IPS-18c (cell line): ENCODE results near the gene SH3BGRL2.
"Not testable (repeated sequence)": the region's sequence is repeated elsewhere in the genome, so short reads cannot be mapped to it uniquely, and the experiment has no call there.

Experiments used
- H3K4me3 ChIP-seq: 2 replicates; pipeline ENCODE4 v1.7.0; 2013; ENCODE audit warnings: low read depth, mild to moderate bottlenecking, low read length, moderate library complexity; ENCODE audit not compliant: insufficient read depth
- H3K9me3 ChIP-seq: one replicate; pipeline ENCODE4 v1.6.1; 2013; ENCODE audit warnings: mild to moderate bottlenecking, low read length, moderate library complexity; ENCODE audit not compliant: control insufficient read depth, insufficient read depth

Gene SH3BGRL2

GRCh38 chr6:79670789-79671188 is 39.7 kb downstream of the SH3BGRL2 start:
- Histone ChIP-seq H3K4me3 (no peak overlapping the region), H3K9me3 (no peaks in the 10 kb centered on the region)

GRCh38 chr6:79671600-79672266 is 40.6 kb downstream of the SH3BGRL2 start:
- H3K9me3 ChIP-seq: no peaks in the 10 kb centered on the region
- H3K4me3 ChIP-seq: no peak overlapping the region

- H3K4me3 ChIP-seq: no peak overlapping the region
Observed at GRCh38 chr6:79672631-79673111, 41.5 kb downstream of the SH3BGRL2 start.

GRCh38 chr6:79673947-79674346 is 42.8 kb downstream of the SH3BGRL2 start:
- Histone ChIP-seq H3K4me3 (no peak overlapping the region), H3K9me3 (no peaks in the 10 kb centered on the region)

More at GRCh38 chr6:79672631-79673111, 41.5 kb downstream of the SH3BGRL2 start:
- H3K9me3 ChIP-seq: no peaks in the 10 kb centered on the region

- Histone ChIP-seq H3K4me3 (no peak overlapping the region), H3K9me3 (no peaks in the 10 kb centered on the region)
Observed at GRCh38 chr6:79676785-79677736, 45.9 kb downstream of the SH3BGRL2 start.

- H3K9me3 ChIP-seq, H3K4me3 ChIP-seq: not testable (repeated sequence)
Observed at GRCh38 chr6:79682682-79683081, 51.6 kb downstream of the SH3BGRL2 start.

DNA sequence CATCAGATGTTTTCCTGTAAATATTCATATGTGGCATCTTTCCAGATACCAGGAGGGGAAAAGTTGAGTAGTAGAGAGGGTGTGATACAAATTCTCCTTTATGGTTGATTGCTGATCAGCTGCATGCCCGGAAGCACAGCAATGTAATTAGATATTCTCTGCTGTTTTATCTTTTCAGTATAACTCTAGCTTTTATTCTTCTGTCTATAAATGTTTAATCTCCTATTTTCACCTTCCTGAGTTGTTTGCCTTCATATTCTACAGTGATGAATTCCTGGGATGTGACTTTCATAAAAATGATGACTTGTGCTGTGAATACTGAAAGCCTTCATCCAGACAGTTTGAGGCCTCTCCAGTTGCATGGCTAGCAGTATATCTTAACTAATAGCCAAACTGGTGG is 53.7 kb downstream of the SH3BGRL2 start:
- Histone ChIP-seq H3K9me3 (no peaks in the 10 kb centered on the region), H3K4me3 (no peak overlapping the region)

DNA sequence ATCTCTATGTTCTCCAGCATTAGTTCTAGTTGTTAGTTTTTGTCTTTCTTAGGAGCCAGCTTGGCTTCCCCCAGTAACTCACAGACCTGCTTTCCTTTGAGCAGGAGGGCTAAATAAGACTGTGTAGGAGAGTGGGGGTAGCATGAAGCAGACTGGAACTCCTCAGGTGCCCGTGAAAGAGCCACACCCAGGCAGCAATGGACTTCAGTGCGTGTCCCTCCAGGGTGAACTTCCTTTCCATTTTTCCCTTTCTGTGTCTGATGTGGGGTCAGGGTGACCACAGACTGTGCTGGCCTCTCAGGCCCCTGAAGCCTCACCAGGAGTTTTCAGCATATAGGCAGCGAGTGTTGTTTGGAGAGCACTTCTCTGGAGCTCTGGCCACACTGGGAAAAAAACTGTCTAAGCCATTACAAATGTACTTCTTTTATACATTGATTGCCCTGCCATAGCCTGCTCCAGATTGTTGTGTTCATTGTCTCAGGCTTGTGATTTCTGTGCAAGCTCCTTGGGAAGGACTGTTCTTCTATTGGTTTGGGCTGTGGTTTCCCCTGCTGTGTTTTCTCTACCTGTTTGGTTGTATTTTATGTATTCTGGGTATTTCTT is 55.7 kb downstream of the SH3BGRL2 start:
- H3K4me3 ChIP-seq: no peak overlapping the region
- no peaks in the 10 kb centered on the region for H3K9me3 ChIP-seq

DNA sequence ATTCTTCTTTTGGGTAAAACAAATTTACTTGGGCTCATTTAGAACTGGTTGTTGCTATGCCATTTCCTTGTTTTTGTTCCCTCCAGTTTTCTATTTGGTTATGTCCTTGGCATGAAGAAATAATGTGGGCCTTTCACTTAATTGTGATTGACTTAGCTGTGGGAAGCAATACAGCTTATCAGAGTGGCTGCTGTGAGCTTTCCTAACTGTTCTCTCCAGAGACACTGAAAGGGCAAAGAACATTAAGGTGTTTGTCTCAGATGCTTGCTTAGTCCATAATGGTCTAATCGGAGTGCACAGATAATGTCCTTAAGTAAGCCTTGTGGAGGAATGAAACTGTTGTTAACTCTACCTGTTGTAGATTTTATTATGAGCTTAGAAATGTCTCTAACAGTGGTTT is 56.6 kb downstream of the SH3BGRL2 start:
- H3K9me3 ChIP-seq: no peaks in the 10 kb centered on the region
- no peak overlapping the region for H3K4me3 ChIP-seq

GRCh38 chr6:79694156-79694555 is 63.0 kb downstream of the SH3BGRL2 start:
- H3K4me3 ChIP-seq: no peak overlapping the region

GRCh38 chr6:79694623-79695343 is 63.7 kb downstream of the SH3BGRL2 start:
- Histone ChIP-seq H3K9me3 (peaks cover 2% of the 10 kb centered on the region), H3K4me3 (no peak overlapping the region)

More at GRCh38 chr6:79694156-79694555, 63.0 kb downstream of the SH3BGRL2 start:
- H3K9me3 ChIP-seq: peaks cover 2% of the 10 kb centered on the region

DNA sequence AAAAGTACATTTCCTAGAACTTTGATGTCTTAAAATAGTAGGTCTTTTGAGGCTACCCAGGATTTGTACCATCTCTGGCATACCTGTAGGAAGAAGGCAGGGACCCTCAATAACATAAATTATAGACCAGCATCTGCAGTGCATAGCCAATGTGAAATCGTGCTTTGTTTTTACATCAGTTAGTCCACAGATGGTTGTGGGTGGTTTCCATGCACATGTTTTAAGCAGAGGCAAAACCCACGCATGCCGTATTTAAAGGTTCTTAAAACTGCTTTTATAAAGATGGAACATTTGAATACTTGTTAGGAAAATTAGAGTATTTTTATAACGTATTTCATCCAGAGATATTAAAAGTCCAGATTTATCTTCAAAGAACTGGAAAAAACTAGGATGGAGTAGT is 66.3 kb downstream of the SH3BGRL2 start:
- no peak overlapping the region for H3K4me3 ChIP-seq
- peaks cover 2% of the 10 kb centered on the region for H3K9me3 ChIP-seq

DNA sequence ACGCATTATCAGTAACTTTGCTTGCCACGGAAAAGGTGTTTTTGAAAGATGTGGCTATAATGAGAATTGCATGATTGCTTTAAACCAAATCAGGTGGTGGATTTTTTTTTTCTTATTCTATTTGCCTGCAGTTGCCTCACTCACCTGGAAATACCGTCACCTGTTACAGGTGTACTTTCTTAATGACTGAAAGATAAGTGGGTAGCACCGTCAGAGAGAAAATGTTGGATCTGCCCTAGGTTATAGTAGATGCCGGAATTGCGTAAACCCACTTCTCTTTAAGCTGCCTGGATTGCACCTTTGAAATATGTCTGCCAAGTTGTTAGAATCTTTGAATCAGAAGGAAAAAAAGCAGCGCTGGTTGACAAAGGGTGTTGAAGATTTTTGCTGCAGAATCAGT is 68.5 kb downstream of the SH3BGRL2 start:
- peaks cover 2% of the 10 kb centered on the region for H3K9me3 ChIP-seq
- no peak overlapping the region for H3K4me3 ChIP-seq

DNA sequence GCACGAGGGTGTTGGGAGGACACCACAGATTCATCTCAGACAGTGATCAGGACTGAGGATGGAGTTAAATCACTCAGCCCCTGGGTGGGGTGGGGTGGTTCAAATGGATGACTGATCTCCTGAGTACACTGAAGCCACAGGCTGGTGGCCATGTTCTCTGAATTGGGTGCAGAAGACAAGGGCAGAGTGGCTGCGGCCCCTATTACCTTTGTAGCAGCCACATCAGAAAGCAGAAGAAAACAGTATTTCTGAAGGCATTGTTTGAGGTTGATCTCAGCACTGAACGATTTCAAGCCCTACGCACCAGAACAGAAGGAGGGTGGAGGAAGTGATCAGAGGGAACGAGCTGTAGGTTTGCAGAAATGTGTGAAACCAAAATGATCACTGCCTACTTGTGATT is 71.6 kb downstream of the SH3BGRL2 start:
- no peak overlapping the region for H3K4me3 ChIP-seq
- H3K9me3 ChIP-seq: peaks cover 2% of the 10 kb centered on the region

GRCh38 chr6:79704200-79704599 is 73.1 kb downstream of the SH3BGRL2 start:
- H3K9me3 ChIP-seq: no peaks in the 10 kb centered on the region

GRCh38 chr6:79705456-79705995 is 74.4 kb downstream of the SH3BGRL2 start:
- Histone ChIP-seq H3K9me3 (no peaks in the 10 kb centered on the region), H3K4me3 (no peak overlapping the region)

More at GRCh38 chr6:79704200-79704599, 73.1 kb downstream of the SH3BGRL2 start:
- no peak overlapping the region for H3K4me3 ChIP-seq

DNA sequence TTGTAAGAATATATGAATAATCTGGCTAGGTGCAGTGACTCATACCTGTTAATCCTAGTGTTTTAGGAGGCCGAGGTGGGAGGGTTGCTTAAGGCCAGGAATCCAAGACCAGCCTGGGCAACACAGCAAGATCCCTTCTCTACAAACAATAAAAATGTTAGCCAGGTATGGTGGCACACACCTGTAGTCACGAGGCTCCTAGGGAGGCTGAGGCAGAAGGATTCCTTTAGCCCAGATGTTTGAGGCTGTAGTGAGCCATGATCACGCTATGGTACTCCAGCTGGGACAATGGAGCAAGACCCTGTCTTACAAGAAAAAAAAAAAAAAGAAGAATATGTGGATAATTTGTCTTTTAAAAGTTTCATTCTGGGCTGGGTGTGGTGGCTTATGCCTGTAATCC is 75.4 kb downstream of the SH3BGRL2 start:
- Histone ChIP-seq H3K4me3 (no peak overlapping the region), H3K9me3 (no peaks in the 10 kb centered on the region)
